ENCODE measurements around the gene COL20A1.

DNA sequence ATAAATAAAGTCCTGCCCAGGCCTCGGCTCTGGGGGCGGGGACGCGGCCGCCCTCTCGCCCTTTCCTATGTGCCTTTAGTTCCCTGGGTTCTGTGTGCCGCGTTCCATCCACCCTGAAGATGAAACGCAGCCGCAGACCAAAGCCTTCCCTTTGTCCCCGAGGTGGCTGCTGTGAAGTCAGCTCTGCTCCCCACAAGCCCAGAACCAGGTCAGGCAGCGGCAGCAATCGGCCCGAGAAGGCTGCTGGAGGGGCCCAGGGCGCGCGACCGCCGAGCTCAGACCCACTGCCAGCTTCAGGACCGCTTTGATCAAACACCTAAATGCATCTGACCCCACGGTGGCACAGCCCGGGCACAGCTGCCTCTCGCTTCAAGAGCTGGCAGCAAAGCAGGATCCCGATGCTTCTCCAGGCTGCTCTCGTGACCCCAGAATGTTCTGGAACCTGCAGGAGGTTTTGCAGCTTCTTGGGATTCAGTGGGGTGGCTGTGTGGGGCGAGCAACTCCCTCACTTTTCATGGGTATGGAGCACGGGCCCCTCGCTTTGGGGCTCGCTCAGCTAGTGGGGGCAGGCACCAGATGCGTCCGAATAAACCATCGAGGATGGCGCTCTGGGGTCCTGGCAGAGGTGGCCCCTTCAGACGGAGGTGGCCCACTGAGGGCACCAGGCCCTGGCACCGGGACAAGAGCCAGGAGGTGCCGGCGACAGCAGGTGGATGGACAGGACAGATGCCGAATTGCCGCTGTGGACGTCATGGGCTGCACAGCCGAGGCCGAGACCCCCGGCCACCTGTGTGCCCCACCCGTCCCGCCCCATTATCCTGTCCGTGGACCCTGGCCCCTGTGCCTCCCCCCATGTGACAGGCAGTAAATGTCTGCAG is 55.2 kb downstream of the COL20A1 start:
- TF ChIP-seq, protein P1, sequence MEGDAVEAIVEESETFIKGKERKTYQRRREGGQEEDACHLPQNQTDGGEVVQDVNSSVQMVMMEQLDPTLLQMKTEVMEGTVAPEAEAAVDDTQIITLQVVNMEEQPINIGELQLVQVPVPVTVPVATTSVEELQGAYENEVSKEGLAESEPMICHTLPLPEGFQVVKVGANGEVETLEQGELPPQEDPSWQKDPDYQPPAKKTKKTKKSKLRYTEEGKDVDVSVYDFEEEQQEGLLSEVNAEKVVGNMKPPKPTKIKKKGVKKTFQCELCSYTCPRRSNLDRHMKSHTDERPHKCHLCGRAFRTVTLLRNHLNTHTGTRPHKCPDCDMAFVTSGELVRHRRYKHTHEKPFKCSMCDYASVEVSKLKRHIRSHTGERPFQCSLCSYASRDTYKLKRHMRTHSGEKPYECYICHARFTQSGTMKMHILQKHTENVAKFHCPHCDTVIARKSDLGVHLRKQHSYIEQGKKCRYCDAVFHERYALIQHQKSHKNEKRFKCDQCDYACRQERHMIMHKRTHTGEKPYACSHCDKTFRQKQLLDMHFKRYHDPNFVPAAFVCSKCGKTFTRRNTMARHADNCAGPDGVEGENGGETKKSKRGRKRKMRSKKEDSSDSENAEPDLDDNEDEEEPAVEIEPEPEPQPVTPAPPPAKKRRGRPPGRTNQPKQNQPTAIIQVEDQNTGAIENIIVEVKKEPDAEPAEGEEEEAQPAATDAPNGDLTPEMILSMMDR (IDR thresholded peaks at IDR 0.05), result no peak
- no peak for TF ChIP-seq EP300 (IDR thresholded peaks at IDR 0.05)
